ENCODE results near the gene SIGLEC10. TPM values are rescaled to one million over a fixed set of nuclear protein-coding genes. Genes with fewer than 3 reads are reported as not detected.

The SIGLEC10 gene
- polyA plus RNA-seq, 2 of the 4 experiments (the other 2 are of a cell fraction) = not detected

DNA sequence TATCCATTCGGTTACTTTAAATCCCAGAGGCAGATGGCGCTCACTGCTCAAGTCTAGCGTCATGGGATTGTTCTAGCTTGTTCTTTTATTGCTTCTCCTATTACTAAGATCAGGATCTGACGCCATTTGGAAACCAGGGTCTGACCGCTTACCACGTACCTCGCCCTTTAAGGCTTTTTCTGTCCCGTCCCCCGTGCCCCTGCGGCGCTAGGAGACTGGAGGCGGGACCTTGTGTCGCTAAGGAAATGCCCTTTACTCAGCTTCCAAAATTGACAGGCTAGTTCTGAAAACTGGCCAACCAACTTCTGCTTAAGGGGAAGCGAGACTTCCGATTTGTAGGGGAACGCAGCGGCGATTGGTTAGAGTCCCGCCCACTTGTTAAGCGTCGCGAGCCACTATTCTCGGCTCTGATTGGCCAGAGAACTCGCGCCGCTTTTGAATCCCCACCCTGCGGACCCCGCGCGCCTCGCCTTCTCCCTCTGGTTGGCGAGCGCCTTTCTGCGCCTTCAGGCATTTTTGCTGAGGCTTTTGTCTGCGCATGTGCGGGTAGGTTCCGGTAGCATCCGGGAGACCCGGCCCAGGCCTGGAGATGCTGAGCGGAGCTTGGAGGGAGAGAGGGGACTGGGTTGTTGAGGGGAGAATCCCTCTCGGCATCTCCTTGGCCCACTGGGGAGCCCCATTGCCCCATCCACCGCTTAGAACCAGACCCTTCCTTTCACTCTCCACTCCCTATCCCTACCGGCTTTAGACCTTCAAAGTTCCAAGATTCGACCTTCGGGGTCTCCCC, 23.2 kb downstream of the SIGLEC10 start (continued):
- TF ChIP-seq, protein P1, sequence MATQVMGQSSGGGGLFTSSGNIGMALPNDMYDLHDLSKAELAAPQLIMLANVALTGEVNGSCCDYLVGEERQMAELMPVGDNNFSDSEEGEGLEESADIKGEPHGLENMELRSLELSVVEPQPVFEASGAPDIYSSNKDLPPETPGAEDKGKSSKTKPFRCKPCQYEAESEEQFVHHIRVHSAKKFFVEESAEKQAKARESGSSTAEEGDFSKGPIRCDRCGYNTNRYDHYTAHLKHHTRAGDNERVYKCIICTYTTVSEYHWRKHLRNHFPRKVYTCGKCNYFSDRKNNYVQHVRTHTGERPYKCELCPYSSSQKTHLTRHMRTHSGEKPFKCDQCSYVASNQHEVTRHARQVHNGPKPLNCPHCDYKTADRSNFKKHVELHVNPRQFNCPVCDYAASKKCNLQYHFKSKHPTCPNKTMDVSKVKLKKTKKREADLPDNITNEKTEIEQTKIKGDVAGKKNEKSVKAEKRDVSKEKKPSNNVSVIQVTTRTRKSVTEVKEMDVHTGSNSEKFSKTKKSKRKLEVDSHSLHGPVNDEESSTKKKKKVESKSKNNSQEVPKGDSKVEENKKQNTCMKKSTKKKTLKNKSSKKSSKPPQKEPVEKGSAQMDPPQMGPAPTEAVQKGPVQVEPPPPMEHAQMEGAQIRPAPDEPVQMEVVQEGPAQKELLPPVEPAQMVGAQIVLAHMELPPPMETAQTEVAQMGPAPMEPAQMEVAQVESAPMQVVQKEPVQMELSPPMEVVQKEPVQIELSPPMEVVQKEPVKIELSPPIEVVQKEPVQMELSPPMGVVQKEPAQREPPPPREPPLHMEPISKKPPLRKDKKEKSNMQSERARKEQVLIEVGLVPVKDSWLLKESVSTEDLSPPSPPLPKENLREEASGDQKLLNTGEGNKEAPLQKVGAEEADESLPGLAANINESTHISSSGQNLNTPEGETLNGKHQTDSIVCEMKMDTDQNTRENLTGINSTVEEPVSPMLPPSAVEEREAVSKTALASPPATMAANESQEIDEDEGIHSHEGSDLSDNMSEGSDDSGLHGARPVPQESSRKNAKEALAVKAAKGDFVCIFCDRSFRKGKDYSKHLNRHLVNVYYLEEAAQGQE (IDR thresholded peaks at IDR 0.05) = peak; percentile 43; the same call in 1 of the 2 replicates
- TF ChIP-seq JUN (IDR thresholded peaks at IDR 0.05) (peak in 1 of 2 experiments; percentile 58; a peak in 1 of 5 replicates), PHF8 (IDR thresholded peaks at IDR 0.05; ENCODE audit: borderline replicate concordance, low read depth) (peak; percentile 24; the same call in 1 of the 2 replicates), RNF2 (IDR thresholded peaks at IDR 0.05; ENCODE audit: borderline replicate concordance, low read depth) (no peak)

DNA sequence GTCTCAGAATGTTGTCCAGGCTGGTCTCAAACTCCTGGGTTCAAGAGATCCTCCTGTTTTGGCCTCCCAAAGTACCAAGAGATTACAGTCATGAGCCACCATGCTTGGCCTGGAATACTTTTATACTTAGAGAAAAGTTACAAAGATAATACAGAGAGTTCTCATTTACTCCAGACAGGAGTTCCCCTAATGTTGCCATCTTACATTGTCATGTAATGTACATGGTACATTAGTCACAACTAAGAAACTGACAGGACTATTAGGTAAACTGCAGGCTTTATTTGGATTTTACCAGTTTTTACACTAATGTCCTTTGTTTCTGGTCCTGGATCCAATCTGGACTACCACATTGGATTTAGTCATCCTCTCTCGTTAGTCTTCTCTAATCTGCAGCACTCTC, 24.7 kb downstream of the SIGLEC10 start:
- no peak for TF ChIP-seq HOXB13 (CRISPR knock-in tag; IDR thresholded peaks at IDR 0.05; ENCODE audit: low read depth)
- no peak for TF ChIP-seq FOXS1 (CRISPR knock-in tag; IDR thresholded peaks at IDR 0.05)
- TF ChIP-seq, protein P2, sequence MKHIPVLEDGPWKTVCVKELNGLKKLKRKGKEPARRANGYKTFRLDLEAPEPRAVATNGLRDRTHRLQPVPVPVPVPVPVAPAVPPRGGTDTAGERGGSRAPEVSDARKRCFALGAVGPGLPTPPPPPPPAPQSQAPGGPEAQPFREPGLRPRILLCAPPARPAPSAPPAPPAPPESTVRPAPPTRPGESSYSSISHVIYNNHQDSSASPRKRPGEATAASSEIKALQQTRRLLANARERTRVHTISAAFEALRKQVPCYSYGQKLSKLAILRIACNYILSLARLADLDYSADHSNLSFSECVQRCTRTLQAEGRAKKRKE (CRISPR knock-in tag; IDR thresholded peaks at IDR 0.05; ENCODE audit: low read depth) = no peak
- no peak for TF ChIP-seq PHF8 (IDR thresholded peaks at IDR 0.05; ENCODE audit: borderline replicate concordance, low read depth)
- TF ChIP-seq CHD4 (IDR thresholded peaks at IDR 0.05; ENCODE audit: borderline replicate concordance) = no peak
- TF ChIP-seq NPAS2 (CRISPR knock-in tag; IDR thresholded peaks at IDR 0.05; ENCODE audit: borderline replicate concordance) = no peak
- TF ChIP-seq TP53 (CRISPR knock-in tag; IDR thresholded peaks at IDR 0.05) = no peak
- no peak for TF ChIP-seq GATA3 (IDR thresholded peaks at IDR 0.05; ENCODE audit: borderline replicate concordance)
- no peak for TF ChIP-seq SREBF2 (IDR thresholded peaks at IDR 0.05)
- TF ChIP-seq HOXA7 (CRISPR knock-in tag; IDR thresholded peaks at IDR 0.05) = no peak
- TF ChIP-seq, protein P3, sequence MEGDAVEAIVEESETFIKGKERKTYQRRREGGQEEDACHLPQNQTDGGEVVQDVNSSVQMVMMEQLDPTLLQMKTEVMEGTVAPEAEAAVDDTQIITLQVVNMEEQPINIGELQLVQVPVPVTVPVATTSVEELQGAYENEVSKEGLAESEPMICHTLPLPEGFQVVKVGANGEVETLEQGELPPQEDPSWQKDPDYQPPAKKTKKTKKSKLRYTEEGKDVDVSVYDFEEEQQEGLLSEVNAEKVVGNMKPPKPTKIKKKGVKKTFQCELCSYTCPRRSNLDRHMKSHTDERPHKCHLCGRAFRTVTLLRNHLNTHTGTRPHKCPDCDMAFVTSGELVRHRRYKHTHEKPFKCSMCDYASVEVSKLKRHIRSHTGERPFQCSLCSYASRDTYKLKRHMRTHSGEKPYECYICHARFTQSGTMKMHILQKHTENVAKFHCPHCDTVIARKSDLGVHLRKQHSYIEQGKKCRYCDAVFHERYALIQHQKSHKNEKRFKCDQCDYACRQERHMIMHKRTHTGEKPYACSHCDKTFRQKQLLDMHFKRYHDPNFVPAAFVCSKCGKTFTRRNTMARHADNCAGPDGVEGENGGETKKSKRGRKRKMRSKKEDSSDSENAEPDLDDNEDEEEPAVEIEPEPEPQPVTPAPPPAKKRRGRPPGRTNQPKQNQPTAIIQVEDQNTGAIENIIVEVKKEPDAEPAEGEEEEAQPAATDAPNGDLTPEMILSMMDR (IDR thresholded peaks at IDR 0.05) = no peak
- no peak for TF ChIP-seq FOSL2 (IDR thresholded peaks at IDR 0.05)
- TF ChIP-seq FOSL2 (CRISPR knock-in tag; IDR thresholded peaks at IDR 0.05) = no peak
- TF ChIP-seq, protein P4, sequence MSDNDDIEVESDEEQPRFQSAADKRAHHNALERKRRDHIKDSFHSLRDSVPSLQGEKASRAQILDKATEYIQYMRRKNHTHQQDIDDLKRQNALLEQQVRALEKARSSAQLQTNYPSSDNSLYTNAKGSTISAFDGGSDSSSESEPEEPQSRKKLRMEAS (IDR thresholded peaks at IDR 0.05) = no peak
- Histone ChIP-seq H3K4me2 (no peak overlapping the region), H3K4me1 (peaks cover 10% of the 10 kb centered on the region), H3K9me3 (no peaks in the 10 kb centered on the region), H3K27ac (no peak overlapping the region), H3K4me3 (no peak overlapping the region)
- FAIRE-seq (no peak), DNase-seq (ENCODE audit: low read depth in 1 of 2, low spot score in 1 of 2) (no peak), ATAC-seq (no peak)
- CTCF ChIA-PET = interaction anchor here (1.0 kb wide), 1 partner anchor 53 kb away, joined by 3 read pairs; no protein-coding TSS in a partner anchor
- 77% methylated on average over 1 of the region's 1 CpG for WGBS (ENCODE audit: missing lambda C conversion rate)
- POLR2A ChIA-PET = no interaction called here
